Activated T-helper 2 cell treated with anti-CD3 and anti-CD28 coated beads, Interferon-gamma antibody, Interleukin-2, Interleukin-4, amounts not matched to agents 10 μg/mL and 5 μg/mL and 100 μg/mL, durations not matched to agents 14 hours and 24 hours and 36 hours (primary cell): ENCODE data around the gene MROH8. TPM values are rescaled to one million over a fixed set of nuclear protein-coding genes. Genes with fewer than 3 reads are reported as not detected.

Source experiments
- DNase-seq: peaks from one replicate; pipeline ENCODE4 v3.0.0; 2021; ENCODE audit warnings: low spot score
- H3K27ac Mint-ChIP-seq: one replicate; pipeline ENCODE4 v1.8.0; 2021; ENCODE audit warnings: mixed read lengths
- H3K27me3 Mint-ChIP-seq: one replicate; pipeline ENCODE4 v1.8.0; 2021; ENCODE audit warnings: low read depth, mixed read lengths
- H3K36me3 Mint-ChIP-seq: one replicate; pipeline ENCODE4 v1.8.0; 2021; ENCODE audit warnings: low read depth, mixed read lengths
- H3K4me1 Mint-ChIP-seq: one replicate; pipeline ENCODE4 v1.8.0; 2021; ENCODE audit warnings: low read depth, mixed read lengths
- H3K4me3 Mint-ChIP-seq: one replicate; pipeline ENCODE4 v1.8.0; 2021; ENCODE audit warnings: low read depth, mild to moderate bottlenecking, moderate library complexity, mixed read lengths
- H3K9me3 Mint-ChIP-seq: one replicate; pipeline ENCODE4 v1.8.0; 2021; ENCODE audit warnings: mixed read lengths
- intact Hi-C: fragments of 100-400 bp; cut with micrococcal nuclease; formaldehyde crosslinking; loops from one replicate; pipeline ENCODE4 v1.15.1; 2023
- total RNA-seq: library from RNA; stranded (reverse); gene quantifications from 2 replicates; pipeline ENCODE4 v1.2.3, GENCODE V29; 2022

MROH8 gene
- 1.1 and 1.3 TPM in 2 replicates for total RNA-seq

DNA sequence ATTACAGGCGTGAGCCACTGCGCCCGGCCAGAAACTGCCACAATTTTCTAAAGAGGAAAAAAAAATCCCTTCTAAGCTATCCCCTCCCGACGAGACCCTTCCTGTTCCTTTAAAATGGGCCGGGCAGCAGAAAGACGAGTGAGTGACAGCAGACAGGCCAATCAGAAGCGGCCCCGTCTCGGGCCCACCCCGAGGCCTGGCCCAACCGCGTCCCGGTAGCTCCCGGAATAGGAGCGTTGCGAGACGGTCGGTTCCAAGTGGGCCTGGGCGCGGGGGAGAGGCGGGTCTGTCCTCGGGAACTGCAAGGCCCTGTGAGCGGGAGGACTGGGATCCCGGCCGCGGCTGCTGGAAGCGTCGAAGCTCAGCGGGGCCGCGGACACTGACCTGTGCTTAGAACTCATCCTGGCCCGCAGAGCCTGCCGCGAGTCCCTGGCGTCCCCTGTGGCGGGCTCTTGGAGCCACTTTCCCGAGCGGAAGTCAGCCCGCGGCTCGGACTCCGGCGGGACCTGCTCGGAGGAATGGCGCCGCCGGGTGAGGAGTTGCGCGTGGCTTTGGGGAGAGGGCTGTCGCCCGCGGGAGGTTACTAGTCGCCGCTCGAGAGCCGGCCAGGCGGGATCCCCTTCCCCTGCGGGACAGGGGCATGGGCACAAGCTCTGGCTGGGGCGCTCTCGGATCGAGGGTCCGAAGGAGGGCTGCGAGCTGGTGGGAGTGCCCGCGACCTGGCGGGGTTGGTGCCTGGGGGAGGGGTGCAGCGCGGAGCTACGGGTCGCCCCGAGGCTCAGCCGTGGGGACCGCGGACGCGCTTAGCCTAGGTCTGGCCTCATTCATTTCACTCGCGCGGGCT, at the start of gene MROH8, which contains the start of gene RPN2:
MROH8 (minus strand) TSS at position 710 of the 844 bp plus-strand sequence.
RPN2 (plus strand) TSS at position 492 of the 844 bp plus-strand sequence; CDS start at position 519, 27 bp downstream.
- Mint-ChIP-seq H3K27ac (peak within 1 kb of the TSS; percentile 98), H3K27me3 (peaks cover 8% of the 10 kb centered on the region), H3K36me3 (peaks cover 16% of the 10 kb centered on the region), H3K4me1 (peaks cover 31% of the 10 kb centered on the region), H3K9me3 (no peaks in the 10 kb centered on the region), H3K4me3 (peak within 1 kb of the TSS; percentile 89)
- intact Hi-C loops, result loop anchor here (2.0 kb wide), 1 partner anchor 84 kb away; the partner anchor contains the start of gene RBL1
- peak; percentile 94 for DNase-seq

DNA sequence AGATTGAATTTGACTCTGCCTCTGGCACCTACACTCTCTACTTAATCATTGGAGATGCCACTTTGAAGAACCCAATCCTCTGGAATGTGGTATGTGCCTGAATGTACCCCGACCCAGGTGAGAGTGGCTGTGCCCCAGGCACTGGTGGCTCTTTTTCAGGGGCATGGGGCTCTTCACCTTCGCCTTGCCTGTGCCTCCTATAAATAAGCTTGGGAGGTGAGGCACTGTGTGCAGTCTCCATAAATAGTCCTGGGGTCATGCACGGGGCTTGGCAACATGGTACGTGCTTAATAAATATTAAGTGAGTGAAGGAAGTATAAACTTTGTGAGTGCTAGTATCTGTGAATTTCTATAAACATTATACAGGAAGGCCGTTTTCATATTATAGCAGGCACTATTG, 49.3 kb upstream of the MROH8 start:
- Mint-ChIP-seq H3K36me3 (peaks cover 93% of the 10 kb centered on the region), H3K27me3 (no peaks in the 10 kb centered on the region), H3K4me3 (no peak overlapping the region), H3K27ac (no peak overlapping the region), H3K4me1 (peaks cover 3% of the 10 kb centered on the region), H3K9me3 (no peaks in the 10 kb centered on the region)
- no peak for DNase-seq
- intact Hi-C loops, result no loop called here

DNA sequence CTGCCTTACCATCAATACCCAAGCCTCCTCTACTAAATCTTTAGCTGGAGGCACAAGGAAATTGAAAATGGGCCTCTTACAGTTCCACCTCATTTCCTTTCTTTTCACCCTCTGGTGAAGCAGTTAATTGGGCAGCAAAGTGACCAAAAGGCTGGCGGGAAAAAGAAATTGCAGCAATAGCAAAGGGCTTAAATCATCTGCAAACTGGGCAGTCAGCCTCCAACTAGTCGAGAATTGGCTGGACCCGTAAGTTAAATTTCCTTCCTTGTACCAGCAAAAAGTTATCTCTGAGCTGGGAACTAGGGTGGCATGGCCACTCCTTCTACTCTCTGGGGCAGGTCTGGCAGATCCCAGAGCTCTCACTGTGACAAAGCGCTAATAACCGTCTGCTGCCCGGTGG, 48.7 kb upstream of the MROH8 start:
- no peak overlapping the region for H3K4me3 Mint-ChIP-seq
- no peaks in the 10 kb centered on the region for H3K9me3 Mint-ChIP-seq
- intact Hi-C loops, result no loop called here
- H3K36me3 Mint-ChIP-seq, result peaks cover 95% of the 10 kb centered on the region
- H3K27ac Mint-ChIP-seq, result no peak overlapping the region
- peaks cover 3% of the 10 kb centered on the region for H3K4me1 Mint-ChIP-seq
- no peaks in the 10 kb centered on the region for H3K27me3 Mint-ChIP-seq
- no peak for DNase-seq

DNA sequence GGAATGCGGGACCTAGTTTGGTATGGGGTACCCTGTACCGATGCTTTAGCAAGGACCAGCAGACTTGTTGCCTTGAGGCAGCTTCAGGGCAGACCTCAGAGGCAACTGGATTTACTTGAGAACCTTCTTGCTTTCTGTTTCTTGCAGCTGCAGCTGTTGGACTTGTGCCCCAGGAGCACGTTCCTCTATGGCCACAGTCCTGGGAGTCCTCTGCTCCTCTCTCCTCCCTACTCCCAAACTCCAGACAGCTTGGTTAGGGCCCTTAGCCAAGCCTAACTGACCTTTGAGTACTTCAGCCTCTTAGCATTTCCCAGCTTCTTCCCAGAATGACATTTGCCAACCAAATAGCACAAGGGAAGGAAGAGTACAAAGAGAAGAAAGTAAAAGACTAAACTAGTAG, 47.5 kb upstream of the MROH8 start:
- DNase-seq, result no peak
- H3K36me3 Mint-ChIP-seq, result peaks cover 94% of the 10 kb centered on the region
- H3K9me3 Mint-ChIP-seq, result no peaks in the 10 kb centered on the region
- no peak overlapping the region for H3K27ac Mint-ChIP-seq
- peaks cover 3% of the 10 kb centered on the region for H3K4me1 Mint-ChIP-seq
- H3K27me3 Mint-ChIP-seq, result no peaks in the 10 kb centered on the region
- no peak overlapping the region for H3K4me3 Mint-ChIP-seq
- intact Hi-C loops, result no loop called here

DNA sequence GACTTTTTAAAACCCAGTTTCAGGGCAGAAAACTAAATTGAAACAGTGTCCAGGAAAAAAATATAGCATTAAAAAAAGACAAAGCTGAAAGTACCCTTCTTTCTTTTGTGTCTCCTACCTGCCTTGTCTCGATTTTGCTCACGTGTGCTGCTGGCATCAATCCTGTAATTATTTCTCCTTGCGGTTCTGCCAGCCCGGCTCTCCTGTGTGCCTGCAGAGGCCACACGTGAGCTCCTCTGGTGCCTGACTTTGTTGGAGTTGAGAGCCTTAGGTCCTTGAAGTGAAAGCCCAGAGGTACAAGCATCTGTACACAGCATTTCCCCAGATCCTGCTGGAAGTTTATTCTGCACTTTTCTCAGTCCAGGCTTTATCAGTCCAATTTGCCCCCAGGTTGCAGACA, 45.8 kb upstream of the MROH8 start:
- Mint-ChIP-seq H3K27me3 (no peaks in the 10 kb centered on the region), H3K9me3 (no peaks in the 10 kb centered on the region), H3K36me3 (peaks cover 85% of the 10 kb centered on the region), H3K4me3 (no peak overlapping the region), H3K4me1 (peaks cover 3% of the 10 kb centered on the region), H3K27ac (no peak overlapping the region)
- no peak for DNase-seq
- intact Hi-C loops, result no loop called here

DNA sequence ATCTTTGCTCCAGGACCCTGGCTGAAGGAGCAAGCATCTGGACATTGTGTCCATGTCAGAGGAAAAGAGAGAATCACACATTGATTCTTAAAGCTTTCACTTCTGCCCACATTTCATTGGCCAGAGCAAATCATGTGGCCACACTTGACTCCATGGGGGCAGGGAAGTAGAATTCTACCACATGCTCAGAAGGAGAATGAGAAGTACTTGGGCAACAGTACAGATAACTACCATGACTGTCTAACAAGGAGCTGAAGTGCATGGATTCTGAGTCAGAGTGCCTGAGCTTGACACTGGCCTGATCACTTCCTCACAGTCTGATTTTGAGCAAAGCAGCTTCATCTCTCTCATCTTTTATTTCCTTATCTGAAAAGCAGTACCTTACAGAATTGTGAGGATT, 43.7 kb upstream of the MROH8 start:
- Mint-ChIP-seq H3K36me3 (peaks cover 83% of the 10 kb centered on the region), H3K4me3 (no peak overlapping the region), H3K9me3 (no peaks in the 10 kb centered on the region), H3K27me3 (no peaks in the 10 kb centered on the region), H3K4me1 (no peaks in the 10 kb centered on the region), H3K27ac (no peak overlapping the region)
- intact Hi-C loops, result no loop called here
- DNase-seq, result no peak

DNA sequence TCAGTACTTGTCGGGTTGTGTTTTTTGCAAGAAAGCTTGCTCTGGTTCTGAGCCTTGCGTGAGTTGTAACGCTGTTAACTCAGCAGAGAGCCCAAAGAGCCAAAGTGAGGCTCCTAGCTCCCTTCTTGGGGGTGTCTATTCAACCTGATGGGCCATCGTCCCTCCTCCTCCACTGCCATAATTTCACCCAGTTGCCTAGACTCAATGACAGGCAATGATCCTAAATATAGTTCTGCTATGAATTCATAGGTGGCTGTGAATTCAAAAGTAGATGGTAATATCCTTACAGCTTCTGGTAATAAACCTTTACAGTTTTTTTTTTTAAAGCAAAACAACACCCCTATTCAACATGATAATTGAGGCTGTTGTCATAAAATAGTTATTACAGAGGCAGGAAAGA, 42.7 kb upstream of the MROH8 start:
- no peaks in the 10 kb centered on the region for H3K4me1 Mint-ChIP-seq

DNA sequence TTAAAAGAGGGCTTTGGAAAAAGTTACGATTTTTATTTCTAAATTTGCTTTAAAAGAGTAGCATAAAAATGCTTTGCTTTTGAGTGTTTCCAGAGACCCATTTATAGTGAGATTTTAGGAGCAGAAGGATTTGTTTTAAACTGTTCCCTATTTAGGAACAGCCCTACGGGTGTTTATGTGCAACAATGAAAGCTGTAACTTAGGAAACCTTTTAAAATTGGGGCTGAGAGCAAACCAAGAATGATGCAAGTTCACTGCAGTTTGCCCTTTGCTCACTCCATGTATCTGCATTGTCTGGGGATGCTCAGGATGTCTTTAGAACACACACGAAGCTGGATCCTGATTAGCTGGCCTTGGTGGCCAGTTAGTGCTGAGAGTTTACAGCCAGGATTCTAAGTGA, 41.4 kb upstream of the MROH8 start:
- Mint-ChIP-seq H3K9me3 (no peaks in the 10 kb centered on the region), H3K4me3 (no peak overlapping the region), H3K36me3 (peaks cover 79% of the 10 kb centered on the region), H3K27ac (no peak overlapping the region), H3K27me3 (no peaks in the 10 kb centered on the region), H3K4me1 (no peaks in the 10 kb centered on the region)
- intact Hi-C loops, result no loop called here
- no peak for DNase-seq

More for the DNA sequence above, 42.7 kb upstream of the MROH8 start:
- Mint-ChIP-seq H3K4me3 (no peak overlapping the region), H3K9me3 (no peaks in the 10 kb centered on the region), H3K27me3 (no peaks in the 10 kb centered on the region), H3K36me3 (peaks cover 80% of the 10 kb centered on the region), H3K27ac (no peak overlapping the region)
- no peak for DNase-seq
- intact Hi-C loops, result no loop called here

DNA sequence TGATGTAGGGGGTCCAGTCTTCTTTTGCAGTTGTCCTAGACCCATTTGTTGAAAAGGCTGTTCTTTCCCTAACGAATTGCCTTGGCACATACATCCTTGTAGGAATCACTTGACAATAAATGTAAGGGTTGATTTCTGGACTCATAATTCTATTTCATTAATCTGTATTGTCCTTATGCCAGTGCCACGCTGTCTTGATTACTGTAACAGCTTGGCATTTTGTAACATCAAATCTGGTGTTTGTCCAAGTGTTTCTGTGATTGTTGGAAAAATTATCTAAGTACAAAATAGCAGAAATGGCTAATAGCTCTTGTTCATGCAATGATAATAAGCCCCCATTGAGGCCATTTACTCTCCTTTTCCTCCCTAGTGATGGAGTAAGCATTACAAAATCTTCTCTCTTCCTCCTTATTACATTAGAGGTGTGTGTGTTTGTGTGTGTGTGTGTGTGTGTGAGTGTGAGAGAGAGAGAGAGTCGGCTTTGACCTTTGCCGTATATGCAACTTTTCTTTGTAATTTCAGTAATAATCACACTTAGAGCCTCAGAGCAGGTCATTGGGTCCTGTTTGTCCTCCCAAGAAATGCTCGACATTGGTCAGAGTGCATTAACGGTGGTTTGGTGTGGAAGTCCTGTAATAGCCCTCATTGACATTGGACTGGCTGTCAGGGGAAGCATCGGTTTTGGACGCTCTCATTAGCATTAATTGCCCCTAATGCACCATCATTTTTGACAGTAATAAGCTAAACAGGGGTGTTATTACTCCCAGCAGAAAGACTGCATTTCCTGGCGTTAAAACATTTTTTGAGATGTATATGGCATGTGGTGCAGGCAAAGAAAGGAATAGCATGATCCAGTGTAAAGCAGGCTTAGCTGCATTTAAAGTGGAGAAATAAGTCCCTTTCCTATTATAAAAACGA, 40.7 kb upstream of the MROH8 start:
- Mint-ChIP-seq H3K27me3 (no peaks in the 10 kb centered on the region), H3K4me1 (peaks cover 3% of the 10 kb centered on the region), H3K27ac (no peak overlapping the region), H3K4me3 (no peak overlapping the region), H3K36me3 (peaks cover 76% of the 10 kb centered on the region), H3K9me3 (no peaks in the 10 kb centered on the region)
- intact Hi-C loops, result no loop called here
- no peak for DNase-seq

DNA sequence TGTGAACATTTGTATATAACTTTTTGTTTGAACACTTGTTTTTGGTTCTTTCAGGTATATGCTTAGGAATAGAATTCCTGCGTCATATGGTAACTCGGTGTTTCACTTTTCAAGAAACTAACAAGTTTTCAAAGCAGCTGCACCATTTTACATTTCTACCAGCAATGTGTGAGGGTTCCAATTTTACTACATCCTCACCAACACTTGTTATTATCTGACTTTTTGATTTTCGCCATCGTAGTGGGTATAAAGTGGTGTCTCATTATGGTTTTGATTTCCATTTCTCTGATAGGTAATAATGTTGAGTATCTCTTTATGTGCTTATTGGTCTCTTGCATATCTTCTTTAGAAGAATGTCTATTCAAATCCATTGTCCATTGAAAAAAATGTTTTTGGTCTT, 39.6 kb upstream of the MROH8 start:
- H3K4me3 Mint-ChIP-seq, result no peak overlapping the region
- no peaks in the 10 kb centered on the region for H3K27me3 Mint-ChIP-seq
- H3K9me3 Mint-ChIP-seq, result no peaks in the 10 kb centered on the region
- intact Hi-C loops, result no loop called here
- peaks cover 74% of the 10 kb centered on the region for H3K36me3 Mint-ChIP-seq
- H3K27ac Mint-ChIP-seq, result no peak overlapping the region
- DNase-seq, result no peak
- H3K4me1 Mint-ChIP-seq, result peaks cover 6% of the 10 kb centered on the region

DNA sequence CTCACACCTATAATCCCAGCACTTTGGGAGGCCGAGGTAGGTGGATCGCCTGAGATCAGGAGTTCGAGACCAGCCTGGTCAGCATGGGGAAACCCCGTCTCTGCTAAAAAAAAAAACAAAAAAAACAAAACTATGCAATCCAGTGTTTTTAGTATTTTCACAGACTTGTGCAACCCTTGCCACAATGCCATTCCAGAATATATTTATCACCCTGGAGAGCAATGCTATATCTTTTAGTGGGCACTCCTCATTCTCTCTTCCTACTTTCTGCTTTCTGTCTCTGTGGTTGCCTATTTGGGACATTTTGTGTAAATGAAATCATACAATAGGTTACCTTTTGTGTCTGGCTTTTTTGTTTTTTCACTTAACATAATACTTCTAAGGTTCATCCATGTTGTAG, 39.1 kb upstream of the MROH8 start:
- Mint-ChIP-seq H3K27ac (no peak overlapping the region), H3K9me3 (no peaks in the 10 kb centered on the region), H3K4me1 (peaks cover 6% of the 10 kb centered on the region), H3K4me3 (no peak overlapping the region), H3K36me3 (peaks cover 74% of the 10 kb centered on the region), H3K27me3 (no peaks in the 10 kb centered on the region)
- intact Hi-C loops, result no loop called here
- DNase-seq, result no peak

DNA sequence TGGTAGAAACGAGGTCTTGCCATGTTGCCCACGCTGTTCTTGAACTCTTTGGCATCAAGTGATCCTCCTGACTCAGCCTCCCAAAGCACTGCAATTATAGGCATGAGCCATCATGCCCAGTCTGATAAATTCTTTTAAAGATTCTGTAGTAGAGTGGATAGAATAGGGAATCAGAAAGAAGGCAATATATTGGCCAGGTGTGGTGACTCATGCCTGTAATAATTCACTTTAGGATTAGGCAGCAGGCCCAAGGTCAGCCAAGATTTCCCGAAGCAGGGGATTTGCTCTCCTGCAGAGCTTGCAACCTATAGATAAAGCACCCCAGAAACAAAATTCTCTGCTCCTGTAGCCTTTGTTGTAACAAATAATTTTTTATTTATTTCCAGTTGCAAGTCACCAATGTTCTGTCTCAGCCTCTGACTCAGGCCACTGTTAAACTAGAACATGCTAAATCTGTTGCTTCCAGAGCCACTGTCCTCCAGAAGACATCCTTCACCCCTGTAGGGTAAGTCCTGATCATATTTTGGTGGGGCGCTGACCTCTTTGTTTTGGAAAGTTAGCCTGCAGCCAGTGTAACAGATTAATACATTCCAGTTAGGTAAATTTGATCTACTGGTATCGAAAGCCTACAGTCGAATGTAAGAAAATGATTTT, 30.4 kb upstream of the MROH8 start:
- peaks cover 3% of the 10 kb centered on the region for H3K4me1 Mint-ChIP-seq
- no peak overlapping the region for H3K4me3 Mint-ChIP-seq
- H3K36me3 Mint-ChIP-seq, result peaks cover 61% of the 10 kb centered on the region
- intact Hi-C loops, result no loop called here
- no peaks in the 10 kb centered on the region for H3K27me3 Mint-ChIP-seq
- no peak overlapping the region for H3K27ac Mint-ChIP-seq
- DNase-seq, result no peak
- no peaks in the 10 kb centered on the region for H3K9me3 Mint-ChIP-seq
